ENCODE results near the gene NDUFV2.

Gene NDUFV2

GRCh38 chr18:9095297-9096006 is 7.0 kb upstream of the NDUFV2 start:
- Histone ChIP-seq H3K36me3 (replicated peaks) (no peaks in the 10 kb centered on the region), H3K27me3 (ENCODE audit: low read depth) (no peaks in the 10 kb centered on the region), H3K4me1 (peaks cover 20% of the 10 kb centered on the region), H3K9me3 (no peaks in the 10 kb centered on the region), H3K4me3 (no peak overlapping the region)
- no peak for DNase-seq (ENCODE audit: low spot score in 2 of 2)
- in situ Hi-C loops (cut with MboI; ENCODE audit: low sequenced_read_pairs), result no loop called here

GRCh38 chr18:9096007-9096371 is 6.5 kb upstream of the NDUFV2 start:
- H3K4me3 ChIP-seq, result no peak overlapping the region
- no peaks in the 10 kb centered on the region for H3K27me3 ChIP-seq (ENCODE audit: low read depth)
- H3K36me3 ChIP-seq (replicated peaks), result no peaks in the 10 kb centered on the region
- DNase-seq (ENCODE audit: low spot score in 2 of 2), result no peak
- H3K9me3 ChIP-seq, result no peaks in the 10 kb centered on the region
- in situ Hi-C loops (cut with MboI; ENCODE audit: low sequenced_read_pairs), result no loop called here
- H3K4me1 ChIP-seq, result peaks cover 23% of the 10 kb centered on the region

GRCh38 chr18:9096685-9097084 is 5.8 kb upstream of the NDUFV2 start:
- Histone ChIP-seq H3K36me3 (replicated peaks) (no peaks in the 10 kb centered on the region), H3K27me3 (ENCODE audit: low read depth) (no peaks in the 10 kb centered on the region), H3K4me1 (peaks cover 26% of the 10 kb centered on the region), H3K4me3 (no peak overlapping the region), H3K9me3 (no peaks in the 10 kb centered on the region)
- DNase-seq (ENCODE audit: low spot score in 2 of 2), result no peak
- in situ Hi-C loops (cut with MboI; ENCODE audit: low sequenced_read_pairs), result no loop called here

- no peak for DNase-seq (ENCODE audit: low spot score in 2 of 2)
- in situ Hi-C loops (cut with MboI; ENCODE audit: low sequenced_read_pairs), result no loop called here
- no peaks in the 10 kb centered on the region for H3K27me3 ChIP-seq (ENCODE audit: low read depth)
- H3K4me1 ChIP-seq, result peaks cover 31% of the 10 kb centered on the region
- no peaks in the 10 kb centered on the region for H3K36me3 ChIP-seq (replicated peaks)
- H3K4me3 ChIP-seq, result no peak overlapping the region
- H3K9me3 ChIP-seq, result no peaks in the 10 kb centered on the region
Observed at GRCh38 chr18:9097349-9097748, 5.2 kb upstream of the NDUFV2 start.

- in situ Hi-C loops (cut with MboI; ENCODE audit: low sequenced_read_pairs), result no loop called here
- no peak for DNase-seq (ENCODE audit: low spot score in 2 of 2)
- Histone ChIP-seq H3K36me3 (replicated peaks) (no peaks in the 10 kb centered on the region), H3K4me1 (peaks cover 42% of the 10 kb centered on the region), H3K9me3 (no peaks in the 10 kb centered on the region), H3K4me3 (no peak overlapping the region), H3K27me3 (ENCODE audit: low read depth) (no peaks in the 10 kb centered on the region)
Observed at GRCh38 chr18:9100796-9101195, 1.7 kb upstream of the NDUFV2 start.

- Histone ChIP-seq H3K4me1 (peaks cover 51% of the 10 kb centered on the region), H3K27me3 (ENCODE audit: low read depth) (no peaks in the 10 kb centered on the region), H3K4me3 (peak overlapping the region; percentile 76), H3K36me3 (replicated peaks) (no peaks in the 10 kb centered on the region), H3K9me3 (no peaks in the 10 kb centered on the region)
- in situ Hi-C loops (cut with MboI; ENCODE audit: low sequenced_read_pairs), result no loop called here
- no peak for DNase-seq (ENCODE audit: low spot score in 2 of 2)
Observed at GRCh38 chr18:9101730-9102507, 580 bp upstream of the NDUFV2 start.

DNA sequence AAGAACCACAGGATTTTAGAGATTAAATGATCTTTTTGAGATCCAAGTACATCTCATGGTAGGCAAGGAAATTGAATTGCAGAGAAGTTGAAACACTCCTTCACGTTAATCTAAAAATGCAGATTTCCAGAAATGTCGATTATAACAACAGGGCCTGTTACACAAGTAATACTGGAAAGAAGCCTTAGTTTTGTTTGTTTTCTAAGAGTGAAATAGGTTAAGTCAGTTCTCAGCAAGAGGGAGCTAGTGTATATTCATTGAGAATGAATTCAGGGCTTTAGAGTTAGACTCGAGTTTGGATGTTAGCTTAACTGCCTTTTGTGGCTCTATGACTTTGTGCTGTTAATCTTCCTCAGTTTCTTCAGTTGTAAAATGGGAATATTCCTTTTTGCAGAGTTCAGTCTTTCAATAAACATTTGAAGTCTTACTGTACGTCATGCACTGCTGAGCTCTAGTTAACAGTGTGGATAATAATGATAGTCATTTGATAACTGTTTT is 926 bp downstream of the NDUFV2 start:
- no peak for DNase-seq (ENCODE audit: low spot score in 2 of 2)
- peak overlapping the region; percentile 76 for H3K4me3 ChIP-seq
- no peaks in the 10 kb centered on the region for H3K9me3 ChIP-seq
- in situ Hi-C loops (cut with MboI; ENCODE audit: low sequenced_read_pairs), result no loop called here
- peaks cover 66% of the 10 kb centered on the region for H3K4me1 ChIP-seq
- H3K36me3 ChIP-seq (replicated peaks), result 0 out of 2 replicates have a peak, but pooled peaks cover 4% of the 10 kb centered on the region
- no peaks in the 10 kb centered on the region for H3K27me3 ChIP-seq (ENCODE audit: low read depth)

GRCh38 chr18:9104244-9104901 is 1.9 kb downstream of the NDUFV2 start:
- 0 out of 2 replicates have a peak, but pooled peaks cover 4% of the 10 kb centered on the region for H3K36me3 ChIP-seq (replicated peaks)

DNA sequence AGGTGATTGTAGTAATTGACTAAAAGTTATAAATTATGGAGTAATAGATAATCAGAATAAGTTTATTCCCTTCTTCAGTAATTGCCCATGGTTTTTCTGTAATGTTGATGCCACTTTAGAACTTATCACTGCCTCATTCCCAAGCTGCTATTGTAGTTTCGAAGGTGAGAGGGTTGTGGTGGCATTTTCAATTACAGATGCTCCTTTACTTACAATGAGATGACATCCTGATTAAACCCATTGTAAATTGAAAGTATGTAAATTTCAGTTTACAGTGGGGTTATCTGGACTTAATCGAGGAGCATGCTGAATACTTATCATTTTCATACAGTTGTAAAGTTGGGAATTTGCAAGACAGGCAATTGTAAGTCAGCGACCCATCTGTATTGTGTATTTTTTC is 2.9 kb downstream of the NDUFV2 start:
- H3K4me3 ChIP-seq, result peak overlapping the region; percentile 1; the same call in 1 of the 2 replicates
- H3K27me3 ChIP-seq (ENCODE audit: low read depth), result no peaks in the 10 kb centered on the region
- in situ Hi-C loops (cut with MboI; ENCODE audit: low sequenced_read_pairs), result no loop called here
- H3K9me3 ChIP-seq, result no peaks in the 10 kb centered on the region
- peaks cover 72% of the 10 kb centered on the region for H3K4me1 ChIP-seq
- DNase-seq (ENCODE audit: low spot score in 2 of 2), result peak in 1 of 2 experiments; percentile 37
- H3K36me3 ChIP-seq (replicated peaks), result 0 out of 2 replicates have a peak, but pooled peaks cover 4% of the 10 kb centered on the region

More at GRCh38 chr18:9104244-9104901, 1.9 kb downstream of the NDUFV2 start:
- H3K27me3 ChIP-seq (ENCODE audit: low read depth), result no peaks in the 10 kb centered on the region
- H3K9me3 ChIP-seq, result no peaks in the 10 kb centered on the region
- H3K4me3 ChIP-seq, result peak overlapping the region; percentile 76
- in situ Hi-C loops (cut with MboI; ENCODE audit: low sequenced_read_pairs), result no loop called here
- no peak for DNase-seq (ENCODE audit: low spot score in 2 of 2)
- peaks cover 72% of the 10 kb centered on the region for H3K4me1 ChIP-seq

DNA sequence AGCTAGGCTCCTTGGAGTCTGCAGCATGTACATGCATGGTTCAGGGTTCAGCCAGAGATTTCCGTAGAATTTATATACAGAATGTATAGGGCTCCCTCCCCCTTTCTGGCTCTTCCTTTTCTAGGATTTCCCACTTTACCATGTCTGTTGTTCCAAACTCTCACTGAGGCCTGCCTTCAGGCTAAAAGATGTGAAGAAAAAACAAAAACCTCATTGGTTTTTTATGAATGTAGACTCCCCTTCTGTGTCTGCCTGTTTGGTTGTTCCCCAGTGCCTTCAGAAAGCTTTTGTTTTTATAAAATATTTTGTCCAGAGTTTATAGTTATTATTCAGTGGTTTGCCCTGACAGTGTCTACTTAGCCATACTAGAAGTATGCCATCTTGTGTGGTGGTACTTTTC is 3.6 kb downstream of the NDUFV2 start:
- Histone ChIP-seq H3K4me1 (peaks cover 70% of the 10 kb centered on the region), H3K9me3 (no peaks in the 10 kb centered on the region), H3K36me3 (replicated peaks) (peaks cover 7% of the 10 kb centered on the region), H3K4me3 (peak overlapping the region; percentile 1; the same call in 1 of the 2 replicates), H3K27me3 (ENCODE audit: low read depth) (no peaks in the 10 kb centered on the region)
- in situ Hi-C loops (cut with MboI; ENCODE audit: low sequenced_read_pairs), result no loop called here
- peak in 1 of 2 experiments; percentile 28 for DNase-seq (ENCODE audit: low spot score in 2 of 2)

- in situ Hi-C loops (cut with MboI; ENCODE audit: low sequenced_read_pairs), result no loop called here
- no peaks in the 10 kb centered on the region for H3K27me3 ChIP-seq (ENCODE audit: low read depth)
- peaks cover 64% of the 10 kb centered on the region for H3K4me1 ChIP-seq
- H3K36me3 ChIP-seq (replicated peaks), result peaks cover 8% of the 10 kb centered on the region
- H3K4me3 ChIP-seq, result no peak overlapping the region
- peak; percentile 45 to 96 for DNase-seq (ENCODE audit: low spot score in 2 of 2)
- no peaks in the 10 kb centered on the region for H3K9me3 ChIP-seq
Observed at GRCh38 chr18:9106800-9107584, 4.5 kb downstream of the NDUFV2 start.

- Histone ChIP-seq H3K4me3 (no peak overlapping the region), H3K4me1 (peaks cover 61% of the 10 kb centered on the region), H3K9me3 (no peaks in the 10 kb centered on the region), H3K27me3 (ENCODE audit: low read depth) (no peaks in the 10 kb centered on the region), H3K36me3 (replicated peaks) (peaks cover 8% of the 10 kb centered on the region)
- in situ Hi-C loops (cut with MboI; ENCODE audit: low sequenced_read_pairs), result no loop called here
- DNase-seq (ENCODE audit: low spot score in 2 of 2), result peak in 1 of 2 experiments; percentile 36
Observed at GRCh38 chr18:9108911-9109310, 6.4 kb downstream of the NDUFV2 start.

DNA sequence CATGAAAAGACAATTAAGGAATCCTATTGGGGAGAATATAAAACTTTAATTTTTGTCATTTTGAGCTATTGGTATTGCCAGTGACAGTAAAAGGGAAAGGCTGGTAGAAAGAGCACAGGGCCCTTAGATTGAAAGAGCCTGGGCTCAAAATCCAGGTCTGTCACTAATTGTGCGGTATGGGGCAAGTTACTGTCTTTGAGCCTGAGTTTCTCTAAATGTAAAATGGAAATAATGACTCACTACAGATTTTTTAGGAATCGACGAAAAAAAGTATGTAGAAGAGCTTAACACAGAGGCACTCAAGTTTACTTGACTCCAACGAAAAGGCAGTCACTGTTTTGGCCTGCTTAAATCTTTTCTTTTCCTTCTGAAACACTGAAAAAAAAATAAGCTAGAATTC is 7.0 kb downstream of the NDUFV2 start:
- Histone ChIP-seq H3K36me3 (replicated peaks) (peaks cover 8% of the 10 kb centered on the region), H3K4me1 (peaks cover 57% of the 10 kb centered on the region)

More for the DNA sequence above, 7.0 kb downstream of the NDUFV2 start:
- H3K27me3 ChIP-seq (ENCODE audit: low read depth), result no peaks in the 10 kb centered on the region
- DNase-seq (ENCODE audit: low spot score in 2 of 2), result peak in 1 of 2 experiments; percentile 11
- no peak overlapping the region for H3K4me3 ChIP-seq
- in situ Hi-C loops (cut with MboI; ENCODE audit: low sequenced_read_pairs), result no loop called here
- no peaks in the 10 kb centered on the region for H3K9me3 ChIP-seq
